ENCODE results near the gene AGL. TPM values are rescaled to one million over a fixed set of nuclear protein-coding genes. Genes with fewer than 3 reads are reported as not detected.

Gene AGL
- polyA plus RNA-seq, 1 experiment: 7.2 TPM

- ChIA-PET POLR2A (no interaction called here), CTCF (interaction anchor here (0.8 kb wide), 1 partner anchor 648 kb away, joined by 4 read pairs; no protein-coding TSS in a partner anchor)
- no peak for DNase-seq (ENCODE audit: low read depth, low spot score)
Observed at GRCh38 chr1:99811075-99811474, 39.1 kb upstream of the AGL start.

DNA sequence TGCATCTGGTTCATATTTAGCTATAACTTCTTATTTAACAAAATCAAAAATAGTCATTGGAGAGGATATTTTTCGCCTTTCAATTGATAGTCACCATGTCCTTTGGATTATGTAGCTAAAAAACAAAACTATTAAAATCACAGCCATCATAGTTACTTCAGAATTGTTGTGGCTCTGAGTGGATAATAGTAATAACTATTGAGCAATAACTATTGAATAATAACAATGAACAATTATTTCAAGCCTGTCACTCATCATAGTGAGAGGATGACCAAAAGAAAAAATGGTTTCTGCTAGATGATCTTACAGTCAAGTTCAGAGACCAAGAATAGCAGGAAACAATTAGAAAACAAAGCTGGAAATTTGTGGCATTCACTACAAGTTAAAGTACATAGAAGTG is 38.4 kb upstream of the AGL start:
- H3K27me3 ChIP-seq (ENCODE audit: control insufficient read depth, insufficient read depth, low read length): peaks cover under 1% of the 10 kb centered on the region
- no peak overlapping the region for H3K27ac ChIP-seq (ENCODE audit: low read depth, low read length)
- no peak overlapping the region for H3K4me3 ChIP-seq (ENCODE audit: low read depth, low read length)
- CTCF ChIA-PET: interaction anchor here (0.8 to 0.9 kb wide), 2 partner anchors 647 to 1057 kb away, joined by 3 to 4 read pairs; no protein-coding TSS in a partner anchor
- no peaks in the 10 kb centered on the region for H3K9me3 ChIP-seq (ENCODE audit: control insufficient read depth, insufficient read depth, low read length)
- POLR2A ChIA-PET: no interaction called here
- DNase-seq (ENCODE audit: low read depth, low spot score): no peak
- no peak for TF ChIP-seq CTCF (IDR thresholded peaks at IDR 0.05; ENCODE audit: low read depth, low read length)

More at GRCh38 chr1:99811075-99811474, 39.1 kb upstream of the AGL start:
- H3K4me3 ChIP-seq (ENCODE audit: low read depth, low read length): no peak overlapping the region
- no peak overlapping the region for H3K27ac ChIP-seq (ENCODE audit: low read depth, low read length)
- no peaks in the 10 kb centered on the region for H3K27me3 ChIP-seq (ENCODE audit: control insufficient read depth, insufficient read depth, low read length)
- no peaks in the 10 kb centered on the region for H3K9me3 ChIP-seq (ENCODE audit: control insufficient read depth, insufficient read depth, low read length)
- no peak for TF ChIP-seq CTCF (IDR thresholded peaks at IDR 0.05; ENCODE audit: low read depth, low read length)

DNA sequence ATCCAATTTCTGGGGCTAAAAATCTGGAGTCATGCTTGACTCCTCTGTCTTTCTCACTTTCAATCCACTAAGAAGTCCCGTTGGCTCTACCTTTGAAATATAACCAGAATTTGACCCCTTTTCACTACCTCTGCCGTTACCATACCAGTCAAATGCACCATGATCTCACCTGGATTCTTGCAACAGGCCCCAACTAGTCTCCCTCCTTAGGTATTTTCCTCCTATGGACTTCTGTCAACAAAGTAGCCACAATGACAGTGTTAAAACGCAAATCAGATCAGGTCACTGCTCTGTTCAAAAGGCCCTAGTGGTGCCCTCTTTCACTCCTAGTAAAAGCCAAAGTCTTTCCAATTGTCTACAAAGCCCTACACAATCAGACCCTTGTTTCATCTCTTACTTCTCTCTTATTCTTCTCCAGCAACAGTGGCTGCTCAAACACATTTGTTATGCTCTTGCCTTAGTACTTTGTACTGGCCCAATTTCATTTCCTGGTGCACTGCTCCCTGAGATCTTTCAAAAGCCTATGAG is 35.7 kb upstream of the AGL start:
- no peak overlapping the region for H3K4me3 ChIP-seq (ENCODE audit: low read depth, low read length)
- DNase-seq (ENCODE audit: low read depth, low spot score): no peak
- POLR2A ChIA-PET: no interaction called here
- no peak for TF ChIP-seq CTCF (IDR thresholded peaks at IDR 0.05; ENCODE audit: low read depth, low read length)
- H3K9me3 ChIP-seq (ENCODE audit: control insufficient read depth, insufficient read depth, low read length): no peaks in the 10 kb centered on the region
- peaks cover 2% of the 10 kb centered on the region for H3K27me3 ChIP-seq (ENCODE audit: control insufficient read depth, insufficient read depth, low read length)
- CTCF ChIA-PET: no interaction called here
- no peak overlapping the region for H3K27ac ChIP-seq (ENCODE audit: low read depth, low read length)

DNA sequence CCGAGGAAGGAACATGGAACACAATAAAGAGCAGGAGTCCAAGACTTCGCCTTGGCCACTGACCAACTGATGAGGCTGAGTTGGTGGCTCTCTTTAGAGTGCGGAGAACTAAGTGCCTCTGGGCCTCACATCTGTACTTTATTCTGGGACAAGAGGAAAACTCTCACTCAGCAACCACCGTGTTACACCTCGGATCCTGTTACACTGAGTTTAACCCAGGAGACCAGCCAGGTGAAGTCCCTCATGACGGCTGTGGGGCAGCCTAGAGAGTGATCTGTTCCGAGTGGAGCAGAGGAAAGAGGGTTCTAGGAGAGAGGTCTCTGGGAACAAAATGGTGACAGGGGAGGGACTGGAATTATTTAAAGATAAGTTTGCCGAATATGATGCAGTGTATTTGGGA is 33.5 kb upstream of the AGL start:
- no peak for TF ChIP-seq CTCF (IDR thresholded peaks at IDR 0.05; ENCODE audit: low read depth, low read length)
- Histone ChIP-seq H3K27ac (ENCODE audit: low read depth, low read length) (no peak overlapping the region), H3K27me3 (ENCODE audit: control insufficient read depth, insufficient read depth, low read length) (peaks cover 2% of the 10 kb centered on the region), H3K4me3 (ENCODE audit: low read depth, low read length) (no peak overlapping the region), H3K9me3 (ENCODE audit: control insufficient read depth, insufficient read depth, low read length) (no peaks in the 10 kb centered on the region)
- POLR2A ChIA-PET: no interaction called here
- DNase-seq (ENCODE audit: low read depth, low spot score): no peak
- CTCF ChIA-PET: no interaction called here

- peaks cover 2% of the 10 kb centered on the region for H3K27me3 ChIP-seq (ENCODE audit: control insufficient read depth, insufficient read depth, low read length)
- H3K27ac ChIP-seq (ENCODE audit: low read depth, low read length): no peak overlapping the region
- POLR2A ChIA-PET: no interaction called here
- H3K4me3 ChIP-seq (ENCODE audit: low read depth, low read length): no peak overlapping the region
- no peak for TF ChIP-seq CTCF (IDR thresholded peaks at IDR 0.05; ENCODE audit: low read depth, low read length)
- no peaks in the 10 kb centered on the region for H3K9me3 ChIP-seq (ENCODE audit: control insufficient read depth, insufficient read depth, low read length)
- no peak for DNase-seq (ENCODE audit: low read depth, low spot score)
- CTCF ChIA-PET: no interaction called here
Observed at GRCh38 chr1:99818063-99818699, 32.0 kb upstream of the AGL start.

All from AG04450 (cell line).